SU-DHL-6 (cell line): ENCODE results near the gene CD300H.

Experiments used
- H2AFZ ChIP-seq: fragments of 200-600 bp; sonication (generic); 2 replicates; pipeline ENCODE4 v1.6.1; 2014; ENCODE audit warnings: low read depth, mild to moderate bottlenecking, moderate library complexity, mixed read lengths, antibody characterized with exemption, low read length; ENCODE audit not compliant: severe bottlenecking
- H3F3A ChIP-seq: fragments of 200-600 bp; shearing (Covaris generic); 2 replicates; pipeline ENCODE4 v1.6.0; 2016; ENCODE audit warnings: antibody characterized with exemption, mild to moderate bottlenecking; ENCODE audit not compliant: insufficient read depth
- H3K27ac ChIP-seq: fragments of 200-600 bp; sonication (generic); 2 replicates; pipeline ENCODE4 v1.5.1; 2016; ENCODE audit warnings: low read depth, mild to moderate bottlenecking, low read length, moderate library complexity, mixed read lengths
- H3K27me3 ChIP-seq: fragments of 200-600 bp; sonication (generic), shearing (Covaris generic); 2 replicates; pipeline ENCODE4 v1.6.0; 2014; ENCODE audit warnings: mild to moderate bottlenecking, low read length
- H3K36me3 ChIP-seq: fragments of 200-600 bp; sonication (generic); 2 replicates; pipeline ENCODE4 v1.6.1; 2014; ENCODE audit warnings: mild to moderate bottlenecking, low read length, mixed read lengths
- H3K4me2 ChIP-seq: fragments of 300-600, 200-600 bp; shearing (Covaris generic), sonication (generic); 2 replicates; pipeline ENCODE4 v1.6.0; 2014; ENCODE audit warnings: low read length, low read depth, mild to moderate bottlenecking; ENCODE audit not compliant: poor library complexity, severe bottlenecking
- H3K4me3 ChIP-seq: fragments of 200-600 bp; sonication (generic); 2 replicates; pipeline ENCODE4 v1.5.1; 2014; ENCODE audit warnings: antibody characterized with exemption, low read length, mild to moderate bottlenecking, mixed read lengths; ENCODE audit not compliant: insufficient read depth, poor library complexity, severe bottlenecking
- H3K79me2 ChIP-seq: fragments of 200-600 bp; sonication (generic); 2 replicates; pipeline ENCODE4 v1.6.1; 2014; ENCODE audit warnings: mild to moderate bottlenecking, low read length, moderate library complexity; ENCODE audit not compliant: insufficient read depth
- H3K9ac ChIP-seq: fragments of 200-600 bp; sonication (generic); 2 replicates; pipeline ENCODE4 v1.7.0; 2014; ENCODE audit warnings: mild to moderate bottlenecking, low read length
- H3K9me2 ChIP-seq: fragments of 200-600 bp; sonication (generic); replicated peaks from 2 replicates; pipeline ENCODE4 v1.6.1; 2014; ENCODE audit warnings: low read length; ENCODE audit not compliant: insufficient read depth
- H3K9me3 ChIP-seq: fragments of 200-600 bp; sonication (generic); 2 replicates; pipeline ENCODE4 v1.6.1; 2014; ENCODE audit warnings: low read length, mixed read lengths; ENCODE audit not compliant: insufficient read depth
- H4K20me1 ChIP-seq: fragments of 200-600 bp; sonication (generic); 2 replicates; pipeline ENCODE4 v1.6.1; 2014; ENCODE audit warnings: low read depth, mild to moderate bottlenecking, antibody characterized with exemption, low read length, moderate library complexity, mixed read lengths
- EZH2phosphoT487 ChIP-seq: fragments of 200-600 bp; sonication (generic), shearing (Covaris generic); conservative IDR thresholded peaks from 2 replicates; pipeline ENCODE4 v1.6.1; 2018; ENCODE audit warnings: mild to moderate bottlenecking, antibody characterized with exemption, low read length, moderate library complexity, mixed read lengths
- TF ChIP-seq, protein P1 (sequence below): fragments of 200-600 bp; sonication (generic); IDR thresholded peaks from one replicate; pipeline ENCODE4 v1.5.1; 2017; ENCODE audit warnings: antibody characterized with exemption, mild to moderate bottlenecking, low read length, moderate library complexity; ENCODE audit not compliant: insufficient read depth, poor library complexity, severe bottlenecking

CD300H gene

DNA sequence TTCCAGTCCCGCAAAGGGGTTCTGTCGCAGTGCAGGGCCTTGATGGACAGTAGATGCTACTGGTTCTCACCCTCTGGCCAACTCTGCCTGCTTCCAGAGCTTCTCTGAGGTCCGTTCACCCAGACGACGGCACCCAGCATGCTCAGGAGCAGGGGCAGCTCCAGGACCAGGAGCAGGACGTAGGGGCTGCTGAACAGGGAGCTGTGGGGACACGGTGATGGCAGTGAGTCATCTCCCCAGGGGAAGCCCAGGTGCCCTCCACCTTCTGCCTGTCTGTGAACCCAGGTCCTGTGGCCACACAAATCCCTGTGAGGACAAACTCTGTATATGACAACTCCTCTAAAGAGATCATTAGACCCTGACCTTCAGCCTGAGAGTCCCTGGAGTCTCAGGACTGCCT, 18.0 kb downstream of the CD300H start:
- no peaks in the 10 kb centered on the region for H3K79me2 ChIP-seq
- TF ChIP-seq, protein P1, sequence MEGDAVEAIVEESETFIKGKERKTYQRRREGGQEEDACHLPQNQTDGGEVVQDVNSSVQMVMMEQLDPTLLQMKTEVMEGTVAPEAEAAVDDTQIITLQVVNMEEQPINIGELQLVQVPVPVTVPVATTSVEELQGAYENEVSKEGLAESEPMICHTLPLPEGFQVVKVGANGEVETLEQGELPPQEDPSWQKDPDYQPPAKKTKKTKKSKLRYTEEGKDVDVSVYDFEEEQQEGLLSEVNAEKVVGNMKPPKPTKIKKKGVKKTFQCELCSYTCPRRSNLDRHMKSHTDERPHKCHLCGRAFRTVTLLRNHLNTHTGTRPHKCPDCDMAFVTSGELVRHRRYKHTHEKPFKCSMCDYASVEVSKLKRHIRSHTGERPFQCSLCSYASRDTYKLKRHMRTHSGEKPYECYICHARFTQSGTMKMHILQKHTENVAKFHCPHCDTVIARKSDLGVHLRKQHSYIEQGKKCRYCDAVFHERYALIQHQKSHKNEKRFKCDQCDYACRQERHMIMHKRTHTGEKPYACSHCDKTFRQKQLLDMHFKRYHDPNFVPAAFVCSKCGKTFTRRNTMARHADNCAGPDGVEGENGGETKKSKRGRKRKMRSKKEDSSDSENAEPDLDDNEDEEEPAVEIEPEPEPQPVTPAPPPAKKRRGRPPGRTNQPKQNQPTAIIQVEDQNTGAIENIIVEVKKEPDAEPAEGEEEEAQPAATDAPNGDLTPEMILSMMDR: no peak
- no peak for TF ChIP-seq EZH2phosphoT487
- no peak overlapping the region for H3K4me3 ChIP-seq
- H4K20me1 ChIP-seq: no peaks in the 10 kb centered on the region
- H3K9ac ChIP-seq: no peak overlapping the region
- H3K36me3 ChIP-seq: no peaks in the 10 kb centered on the region
- H2AFZ ChIP-seq: no peak overlapping the region
- no peak overlapping the region for H3K4me2 ChIP-seq
- H3K27me3 ChIP-seq: no peaks in the 10 kb centered on the region
- no peaks in the 10 kb centered on the region for H3F3A ChIP-seq
- no peaks in the 10 kb centered on the region for H3K9me3 ChIP-seq
- H3K27ac ChIP-seq: no peak overlapping the region
- no peaks in the 10 kb centered on the region for H3K9me2 ChIP-seq

DNA sequence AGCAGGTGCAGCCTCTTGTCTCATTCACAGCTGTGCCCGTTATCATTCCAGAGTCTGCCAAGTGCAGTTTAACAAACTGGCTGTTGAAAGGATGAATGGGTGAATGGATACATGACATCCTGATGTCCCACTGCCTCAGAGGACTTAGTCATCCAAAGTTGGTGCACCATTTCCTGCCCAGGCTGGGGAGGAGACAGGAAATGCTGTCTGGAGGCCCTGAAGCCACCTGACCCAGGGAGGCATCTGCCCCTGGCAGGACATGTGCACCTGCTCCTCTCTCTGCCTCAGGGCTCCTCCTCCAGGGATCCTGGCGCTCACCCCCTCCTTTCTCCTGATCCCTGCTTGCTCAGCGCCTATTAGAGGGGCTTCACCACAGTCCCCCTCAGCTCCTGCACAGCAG, 19.6 kb downstream of the CD300H start:
- Histone ChIP-seq H3K4me3 (no peak overlapping the region), H3K79me2 (no peaks in the 10 kb centered on the region), H3K9ac (no peak overlapping the region), H3K9me2 (no peaks in the 10 kb centered on the region), H4K20me1 (no peaks in the 10 kb centered on the region), H3K4me2 (no peak overlapping the region), H3K36me3 (no peaks in the 10 kb centered on the region), H3K27me3 (no peaks in the 10 kb centered on the region), H3K27ac (no peak overlapping the region), H3F3A (no peaks in the 10 kb centered on the region), H2AFZ (no peak overlapping the region), H3K9me3 (no peaks in the 10 kb centered on the region)
- TF ChIP-seq EZH2phosphoT487: no peak
- TF ChIP-seq, protein P1: no peak

DNA sequence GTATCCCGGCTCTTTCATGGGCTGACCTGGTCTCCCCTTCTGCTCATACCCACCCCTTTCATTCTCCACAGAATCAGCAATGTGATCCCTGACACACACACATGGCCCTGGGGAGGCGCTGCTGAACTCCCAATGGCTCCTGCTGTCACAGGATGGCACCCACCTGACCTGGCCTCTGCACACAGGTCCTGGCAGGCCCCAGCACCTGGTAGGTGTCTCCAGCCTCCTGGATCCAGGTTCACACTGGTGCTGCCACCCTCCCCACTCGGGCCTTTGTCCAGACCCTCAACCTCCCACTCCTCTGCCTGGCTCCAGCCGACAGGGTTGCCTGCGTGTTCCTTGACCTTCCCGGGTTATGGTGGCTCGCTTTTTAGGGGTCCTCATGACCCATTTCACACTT, 20.0 kb downstream of the CD300H start:
- Histone ChIP-seq H4K20me1 (no peaks in the 10 kb centered on the region), H3K4me3 (no peak overlapping the region), H3K9me3 (no peaks in the 10 kb centered on the region), H3K9ac (no peak overlapping the region), H3K27ac (no peak overlapping the region), H3K9me2 (no peaks in the 10 kb centered on the region), H3K79me2 (no peaks in the 10 kb centered on the region), H3K27me3 (no peaks in the 10 kb centered on the region), H2AFZ (no peak overlapping the region), H3K4me2 (no peak overlapping the region), H3K36me3 (no peaks in the 10 kb centered on the region), H3F3A (no peaks in the 10 kb centered on the region)
- TF ChIP-seq EZH2phosphoT487: no peak
- TF ChIP-seq, protein P1: no peak
